Esophagus muscularis mucosa (tissue), 4 donors: Measurements from ENCODE around the gene TTC34. TPM values are rescaled to one million over a fixed set of nuclear protein-coding genes. Genes with fewer than 3 reads are reported as not detected.

Experiments used
- DNase-seq: peaks from one replicate; pipeline ENCODE4 v3.0.0-alpha.2; 2017; ENCODE audit errors: extremely low spot score
- H3K27ac ChIP-seq, 4 donors: fragments of 200-600 bp; sonication (generic); replicated peaks in 1 of 4; 1 replicate in 3 of 4; 2 replicates in 1 of 4; pipeline ENCODE4 v1.5.1; 2016 to 2019; ENCODE audit warnings: mild to moderate bottlenecking in 1 of 4
- H3K27me3 ChIP-seq, 4 donors: fragments of 200-600 bp; sonication (generic); one replicate each; pipeline versions ENCODE4 v1.5.1 to v1.6.0; 2016 to 2019
- H3K36me3 ChIP-seq, 4 donors: fragments of 200-600 bp; sonication (generic); one replicate each; pipeline ENCODE4 v1.5.1; 2016 to 2019
- H3K4me1 ChIP-seq, 4 donors: fragments of 200-600 bp; sonication (generic); one replicate each; pipeline ENCODE4 v1.5.1; 2016 to 2019
- H3K4me3 ChIP-seq, 4 donors: fragments of 200-600 bp; sonication (generic); 1 replicate in 2 of 4; 2 replicates in 2 of 4; pipeline ENCODE4 v1.5.1; 2016 to 2019; ENCODE audit warnings: mild to moderate bottlenecking in 4 of 4, moderate library complexity in 1 of 4
- H3K9me3 ChIP-seq, 4 donors: fragments of 200-600 bp; sonication (generic); 1 replicate in 3 of 4; 2 replicates in 1 of 4; pipeline ENCODE4 v1.5.1; 2016 to 2019
- CTCF ChIP-seq, 3 experiments: fragments of 200-600 bp in 2 of 3; fragments of 450-650 bp in 1 of 3; sonication (generic) in 2 of 3; IDR thresholded peaks; one replicate each; pipeline ENCODE4 v1.5.1; 2017 to 2019; ENCODE audit warnings: antibody characterized with exemption in 3 of 3, mild to moderate bottlenecking in 2 of 3, moderate library complexity in 1 of 3
- EP300 ChIP-seq: sonication (generic); formaldehyde crosslinking; IDR thresholded peaks from one replicate; pipeline ENCODE4 v1.6.1; 2017; ENCODE audit warnings: antibody characterized with exemption
- POLR2A ChIP-seq: fragments of 450-650 bp; IDR thresholded peaks from one replicate; pipeline ENCODE4 v1.6.1; 2017; ENCODE audit warnings: antibody characterized with exemption, moderate library complexity, mild to moderate bottlenecking, low read depth
- POLR2AphosphoS5 ChIP-seq, 2 donors: sonication (generic); formaldehyde crosslinking; IDR thresholded peaks; one replicate each; pipeline ENCODE4 v1.6.1; 2017; ENCODE audit warnings: antibody characterized with exemption in 2 of 2
- WGBS: methylation state at CpG from one replicate; pipeline ENCODE4 v1.1.5; 2018; 5-methylcytosine and 5-hydroxymethylcytosine counted together
- intact Hi-C: fragments of 100-400 bp; cut with DNase I; formaldehyde crosslinking; loops from one replicate; pipeline ENCODE4 v1.15.1; 2023
- total RNA-seq, 4 donors: library from RNA; depleted of rRNA; stranded (reverse); fragments of >200 nt; gene quantifications; one replicate each; pipeline versions ENCODE4 v1.1.0 to v1.2.1, GENCODE V29; 2016

TTC34 gene
- total RNA-seq, 4 donors from 2014 or later = under 0.01 to 0.46 (median 0.10) TPM

- Histone ChIP-seq H3K4me1 (no peaks in the 10 kb centered on the region), H3K36me3 (no peaks in the 10 kb centered on the region), H3K9me3 (peaks cover 0 to 14% (median 13%) of the 10 kb centered on the region in 4 donors), H3K4me3 (no peak overlapping the region), H3K27me3 (peaks cover 0 to 92% (median 0%) of the 10 kb centered on the region in 4 donors), H3K27ac (no peak overlapping the region)
- 88% methylated on average over 6 of the region's 15 CpGs for WGBS
- intact Hi-C loops = no loop called here
- no peak for TF ChIP-seq CTCF (IDR thresholded peaks at IDR 0.05)
- no peak for TF ChIP-seq POLR2A
- no peak for TF ChIP-seq POLR2AphosphoS5 (IDR thresholded peaks at IDR 0.05)
- no peak for TF ChIP-seq EP300
- no peak for DNase-seq
Measured at GRCh38 chr1:2810281-2810680, 8.8 kb upstream of the TTC34 start.

GRCh38 chr1:2809656-2810055 lies 8.2 kb upstream of the TTC34 start:
- Histone ChIP-seq H3K27ac (no peak overlapping the region), H3K9me3 (peaks cover 0 to 14% (median 13%) of the 10 kb centered on the region in 4 donors), H3K36me3 (no peaks in the 10 kb centered on the region), H3K27me3 (peaks cover 0 to 94% (median 3%) of the 10 kb centered on the region in 4 donors), H3K4me1 (no peaks in the 10 kb centered on the region), H3K4me3 (no peak overlapping the region)
- no peak for DNase-seq
- 88% methylated on average over 3 of the region's 17 CpGs for WGBS
- TF ChIP-seq POLR2AphosphoS5 (IDR thresholded peaks at IDR 0.05) = no peak
- no peak for TF ChIP-seq POLR2A
- no peak for TF ChIP-seq CTCF (IDR thresholded peaks at IDR 0.05)
- TF ChIP-seq EP300 = no peak
- intact Hi-C loops = no loop called here

- peaks cover 0 to 94% (median 4%) of the 10 kb centered on the region in 4 donors for H3K27me3 ChIP-seq
Measured at GRCh38 chr1:2808831-2809605, 7.5 kb upstream of the TTC34 start.

GRCh38 chr1:2808386-2808705 lies 6.9 kb upstream of the TTC34 start:
- Histone ChIP-seq H3K36me3 (no peaks in the 10 kb centered on the region), H3K27me3 (peaks cover 0 to 96% (median 4%) of the 10 kb centered on the region in 4 donors), H3K27ac (no peak overlapping the region), H3K9me3 (peaks cover 0 to 13% (median 12%) of the 10 kb centered on the region in 4 donors), H3K4me1 (no peaks in the 10 kb centered on the region), H3K4me3 (no peak overlapping the region)
- no peak for DNase-seq
- WGBS = 83% methylated on average over 2 of the region's 10 CpGs
- no peak for TF ChIP-seq POLR2A
- no peak for TF ChIP-seq EP300
- TF ChIP-seq CTCF (IDR thresholded peaks at IDR 0.05) = no peak
- TF ChIP-seq POLR2AphosphoS5 (IDR thresholded peaks at IDR 0.05) = no peak
- intact Hi-C loops = no loop called here

More at GRCh38 chr1:2808831-2809605, 7.5 kb upstream of the TTC34 start:
- no peak for TF ChIP-seq POLR2A
- TF ChIP-seq POLR2AphosphoS5 (IDR thresholded peaks at IDR 0.05) = no peak
- no peak for TF ChIP-seq EP300
- no peak for TF ChIP-seq CTCF (IDR thresholded peaks at IDR 0.05)
- no peak for DNase-seq
- H3K4me3 ChIP-seq = no peak overlapping the region
- 86% methylated on average over 18 of the region's 34 CpGs for WGBS
- peaks cover 0 to 14% (median 13%) of the 10 kb centered on the region in 4 donors for H3K9me3 ChIP-seq
- intact Hi-C loops = no loop called here
- no peaks in the 10 kb centered on the region for H3K4me1 ChIP-seq
- no peaks in the 10 kb centered on the region for H3K36me3 ChIP-seq
- H3K27ac ChIP-seq = no peak overlapping the region
